GM13977 (cell line): Measurements from ENCODE around the gene MRPL49.

Experiments
- DNase-seq: peaks from one replicate; pipeline ENCODE4 v3.0.0; 2012; ENCODE audit warnings: low spot score
- CTCF ChIP-seq: IDR thresholded peaks from 2 replicates; pipeline ENCODE4 v1.5.1; 2012; ENCODE audit warnings: mild to moderate bottlenecking, control low read depth; ENCODE audit not compliant: insufficient read depth; ENCODE audit errors: extremely low read depth, missing control alignments
- in situ Hi-C: fragments of 300-500 bp; cut with MboI; formaldehyde crosslinking; loops from one replicate; pipeline ENCODE4 v1.12.0; 2022; ENCODE audit warnings: low sequenced_read_pairs, low pct_unique_long_range_greater_than_20kb, mixed read lengths, inconsistent platforms; ENCODE audit not compliant: unreplicated experiment

MRPL49 gene

GRCh38 chr11:65109231-65110198 is 12.6 kb upstream of the MRPL49 start:
- DNase-seq, result no peak
- TF ChIP-seq CTCF, result no peak
- in situ Hi-C loops, result no loop called here

- TF ChIP-seq CTCF, result peak; percentile 92
- in situ Hi-C loops, result no loop called here
- peak; percentile 94 for DNase-seq
Observed at GRCh38 chr11:65110354-65110861, 11.7 kb upstream of the MRPL49 start.

- in situ Hi-C loops, result no loop called here
- no peak for TF ChIP-seq CTCF
- no peak for DNase-seq
Observed at GRCh38 chr11:65111159-65111743, 10.9 kb upstream of the MRPL49 start.

DNA sequence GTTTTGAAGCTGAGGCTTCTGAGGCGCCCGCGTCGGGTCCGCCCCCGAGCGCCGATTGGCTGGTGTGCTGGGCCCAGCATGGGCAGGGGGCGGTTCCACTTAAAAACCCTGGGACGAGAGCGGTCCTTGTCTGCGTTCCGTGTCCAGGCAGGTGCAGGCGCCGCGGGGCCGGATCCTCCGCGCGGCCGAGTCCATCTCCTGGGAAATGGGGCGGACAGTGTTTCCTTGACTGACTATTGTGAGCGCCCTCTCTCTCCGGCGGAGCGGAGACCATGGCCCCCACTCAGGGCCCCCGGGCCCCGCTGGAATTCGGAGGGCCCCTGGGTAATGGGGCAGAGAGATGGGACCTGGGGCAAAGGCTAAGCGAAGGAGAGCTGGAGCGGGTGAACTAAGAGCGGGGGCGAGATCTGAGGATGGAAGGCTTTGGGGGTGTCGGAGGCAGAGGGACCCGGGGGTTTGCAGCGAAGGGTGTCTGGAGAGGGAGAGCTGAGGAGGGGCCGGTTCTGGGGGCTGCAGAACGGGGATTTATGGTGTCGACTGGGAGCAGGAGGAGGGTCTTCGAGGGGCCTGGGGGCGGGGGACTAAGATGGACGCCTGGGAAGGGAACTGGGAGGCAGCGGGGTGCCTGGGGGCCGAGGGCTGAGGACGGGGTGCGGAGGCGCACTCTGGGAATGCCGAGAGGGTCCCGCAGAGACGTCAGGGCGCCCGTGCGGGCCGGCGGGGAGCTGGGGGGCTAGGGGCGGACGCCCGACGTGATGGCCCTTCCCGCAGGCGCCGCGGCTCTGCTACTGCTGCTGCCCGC is 10.2 kb upstream of the MRPL49 start, which contains the start of gene TM7SF2:
Gene TM7SF2 (plus strand): TSS at position 129 of the 802 bp plus-strand sequence. CDS start 144 bp downstream, at position 273.
- DNase-seq, result peak; percentile 99
- TF ChIP-seq CTCF, result no peak
- in situ Hi-C loops, result no loop called here

DNA sequence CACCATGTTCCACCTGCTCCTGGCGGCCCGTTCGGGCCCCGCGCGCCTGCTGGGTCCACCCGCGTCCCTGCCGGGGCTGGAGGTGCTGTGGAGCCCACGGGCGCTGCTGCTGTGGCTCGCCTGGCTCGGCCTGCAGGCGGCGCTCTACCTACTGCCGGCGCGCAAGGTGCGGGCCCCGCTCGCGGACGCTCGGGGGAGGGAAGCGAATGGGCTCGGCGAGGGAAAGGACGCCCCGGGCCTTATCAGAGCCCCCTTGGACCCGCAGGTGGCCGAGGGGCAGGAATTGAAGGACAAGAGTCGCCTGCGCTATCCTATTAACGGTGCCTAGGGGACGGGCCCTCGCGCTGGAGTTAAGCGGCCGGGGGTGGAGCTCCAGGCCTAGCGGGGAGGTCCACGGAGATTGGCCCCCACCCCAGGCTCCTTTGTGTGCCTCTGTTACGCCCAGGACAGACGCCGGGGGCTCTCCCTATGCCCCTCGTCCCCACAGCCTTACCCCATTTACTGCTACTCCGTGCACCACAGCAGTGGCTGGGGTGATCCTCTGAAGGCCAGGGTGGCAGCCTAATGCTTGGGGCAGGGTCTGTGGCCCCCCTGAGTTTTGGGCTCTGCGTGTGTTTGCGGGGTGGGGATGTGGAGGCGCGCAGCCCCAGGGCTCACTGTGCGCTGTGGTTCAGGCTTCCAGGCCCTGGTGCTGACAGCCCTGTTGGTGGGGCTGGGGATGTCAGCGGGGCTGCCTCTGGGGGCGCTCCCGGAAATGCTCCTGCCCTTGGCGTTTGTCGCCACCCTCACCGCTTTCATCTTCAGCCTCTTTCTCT is 9.4 kb upstream of the MRPL49 start:
- in situ Hi-C loops, result no loop called here
- DNase-seq, result peak; percentile 81
- peak; percentile 99 for TF ChIP-seq CTCF
